HepG2 (cell line): ENCODE data around the gene VSIG10L2. TPM values are rescaled to one million over a fixed set of nuclear protein-coding genes. Genes with fewer than 3 reads are reported as not detected.

Experiments
- ATAC-seq: fragments of 200-7000 bp; cut with Tn5 transposase; 3 replicates; pipeline ENCODE4 v1.9.1; 2020; ENCODE audit warnings: mild to moderate bottlenecking, moderate library complexity
- BruUV-seq: library from RNA; stranded (reverse); fragments of 400-500 nt; replicated peaks from 2 replicates; lab custom pipeline; 2021; lab: Mats Ljungman, UMichigan
- CTCF ChIA-PET: fragments of 300-600 bp; formaldehyde crosslinking; extraction: SDS; loops from one replicate; lab custom pipeline; 2021; ENCODE audit warnings: low total read pairs, inconsistent platforms, low intra/inter-chr PET ratio; lab: Yijun Ruan, JAX
- POLR2A ChIA-PET: fragments of 350-600 bp; sonication (Branson Sonifier 250); formaldehyde crosslinking; loops from one replicate; lab custom pipeline; 2020; ENCODE audit warnings: antibody characterized with exemption, inconsistent platforms; lab: Yijun Ruan, JAX
- DNase-seq: peaks from one replicate; pipeline ENCODE4 v3.0.0-alpha.2; 2015; ENCODE audit warnings: low spot score
- FAIRE-seq: peaks from 3 replicates; lab custom pipeline; 2011; peaks lifted over from hg19 to GRCh38; lab: Jason Lieb, UNC
- H2AFZ ChIP-seq: one replicate; pipeline ENCODE4 v1.6.1; 2011; ENCODE audit warnings: low read length, inconsistent platforms
- H3K27ac ChIP-seq: fragments of 300-600 bp; 3 replicates; pipeline ENCODE4 v1.8.0; 2011; ENCODE audit warnings: mixed run types, mild to moderate bottlenecking, mixed read lengths, low read length, inconsistent platforms; ENCODE audit not compliant: insufficient read depth; ENCODE audit errors: extremely low read length
- H3K27me3 ChIP-seq, 2 experiments: fragments of 200-600 bp in 1 of 2; 2 replicates in 1 of 2; 3 replicates in 1 of 2; pipeline versions ENCODE4 v1.6.0 to v1.8.0; 2011; ENCODE audit warnings: low read length in 2 of 2, mild to moderate bottlenecking in 2 of 2, moderate library complexity in 2 of 2, inconsistent platforms in 1 of 2; ENCODE audit not compliant: insufficient read depth in 2 of 2, control insufficient read depth in 1 of 2
- H3K36me3 ChIP-seq, 2 experiments: fragments of 200-600 bp in 1 of 2; replicated peaks in 1 of 2; 2 replicates in 1 of 2; 3 replicates in 1 of 2; pipeline versions ENCODE4 v1.5.1 to v1.8.0; 2011; ENCODE audit warnings: low read length in 2 of 2, inconsistent platforms in 1 of 2; ENCODE audit not compliant: insufficient read depth in 2 of 2, control insufficient read depth in 1 of 2
- H3K4me1 ChIP-seq: 2 replicates; pipeline ENCODE4 v1.5.1; 2012; ENCODE audit warnings: low read length, inconsistent platforms; ENCODE audit not compliant: insufficient read depth
- H3K4me2 ChIP-seq: 2 replicates; pipeline ENCODE4 v1.6.0; 2011; ENCODE audit warnings: low read depth, low read length, inconsistent platforms
- H3K4me3 ChIP-seq, 3 experiments: fragments of 200-600 bp in 1 of 3; sonication (generic), shearing (Covaris generic) in 1 of 3; replicated peaks in 1 of 3; 2 replicates each; pipeline ENCODE4 v1.5.1; 2011 to 2016; ENCODE audit warnings: low read length in 3 of 3, inconsistent platforms in 2 of 3, low read depth in 2 of 3, mild to moderate bottlenecking in 2 of 3, control low read depth in 1 of 3, mixed read lengths in 1 of 3; ENCODE audit not compliant: insufficient read depth in 1 of 3
- H3K79me2 ChIP-seq: one replicate; pipeline ENCODE4 v1.6.1; 2011; ENCODE audit warnings: low read length, inconsistent platforms; ENCODE audit not compliant: insufficient read depth
- H3K9ac ChIP-seq: 2 replicates; pipeline ENCODE4 v1.6.0; 2011; ENCODE audit warnings: mild to moderate bottlenecking, low read depth, low read length, inconsistent platforms; ENCODE audit not compliant: insufficient read depth
- H3K9me3 ChIP-seq: 2 replicates; pipeline ENCODE4 v1.5.1; 2012; ENCODE audit warnings: mild to moderate bottlenecking, low read length
- H4K20me1 ChIP-seq: 2 replicates; pipeline ENCODE4 v1.6.0; 2011; ENCODE audit warnings: inconsistent platforms, mild to moderate bottlenecking, low read length, moderate library complexity; ENCODE audit not compliant: insufficient read depth
- ELK4 ChIP-seq: sonication (generic); formaldehyde crosslinking; IDR thresholded peaks from 2 replicates; pipeline ENCODE4 v1.9.0; 2021; ENCODE audit warnings: missing genetic modification reagents, borderline replicate concordance
- PAF1 ChIP-seq: IDR thresholded peaks from 2 replicates; pipeline ENCODE4 v1.6.1; 2016; ENCODE audit warnings: missing genetic modification reagents, missing compliant biosample characterization
- SMARCE1 ChIP-seq: fragments of 450-650 bp; IDR thresholded peaks from 2 replicates; pipeline ENCODE4 v1.6.1; 2017; ENCODE audit warnings: borderline replicate concordance
- TCF12 ChIP-seq, 2 experiments: fragments of 450-650 bp in 1 of 2; sonication (generic) in 1 of 2; formaldehyde crosslinking in 1 of 2; IDR thresholded peaks; 2 replicates each; pipeline versions ENCODE4 v1.6.1 to v1.8.0; 2017 to 2022; ENCODE audit warnings: antibody characterized with exemption in 1 of 2, mild to moderate bottlenecking in 1 of 2, missing genetic modification reagents in 1 of 2, moderate library complexity in 1 of 2
- TEAD2 ChIP-seq: sonication (generic); formaldehyde crosslinking; IDR thresholded peaks from 2 replicates; pipeline ENCODE4 v1.9.0; 2021; ENCODE audit warnings: missing genetic modification reagents
- ZBTB1 ChIP-seq: sonication (generic); formaldehyde crosslinking; IDR thresholded peaks from 2 replicates; pipeline ENCODE4 v1.4.0; 2020; ENCODE audit warnings: missing genetic modification reagents, borderline replicate concordance
- ZBTB38 ChIP-seq: sonication (generic); formaldehyde crosslinking; IDR thresholded peaks from 2 replicates; pipeline ENCODE4 v1.5.1; 2020; ENCODE audit warnings: mild to moderate bottlenecking, missing genetic modification reagents
- ZNF891 ChIP-seq: sonication (generic); formaldehyde crosslinking; IDR thresholded peaks from 2 replicates; pipeline ENCODE4 v1.5.0; 2020; ENCODE audit warnings: mild to moderate bottlenecking, missing genetic modification reagents
- WGBS: methylation state at CpG from one replicate; pipeline ENCODE4 v1.1.6; 2017; ENCODE audit warnings: low lambda C conversion rate; 5-methylcytosine and 5-hydroxymethylcytosine counted together
- in situ Hi-C: cut with HindIII; loops from 2 replicates; pipeline ENCODE4 v1.10.0; 2017; ENCODE audit warnings: low pct_unique_long_range_greater_than_20kb; ENCODE audit not compliant: extremely low pct_ligation_motif_present
- intact Hi-C: fragments of 100-400 bp; cut with micrococcal nuclease; formaldehyde crosslinking; loops from one replicate; pipeline ENCODE4 v1.10.0; 2022; ENCODE audit not compliant: unreplicated experiment
- polyA plus RNA-seq, 8 experiments: library from polyadenylated mRNA; depleted of rRNA in 3 of 8; stranded (reverse) in 7 of 8; unstranded in 1 of 8; fragments of >200 nt; fragmentation: Illumina TruSeq in 4 of 8; extraction: Trizol in 4 of 8; gene quantifications; 2 replicates each; pipeline versions ENCODE4 v1.2.1 to v1.2.3, GENCODE V29; 2011 to 2016; ENCODE audit warnings: low read depth in 4 of 8, missing spikeins in 1 of 8, mixed read lengths in 1 of 8; ENCODE audit not compliant: insufficient read depth in 1 of 8
- total RNA-seq, 5 experiments: library from RNA; depleted of rRNA; stranded (reverse); fragments of >200 nt; fragmentation: Illumina TruSeq; extraction: Trizol; gene quantifications; 2 replicates each; pipeline ENCODE4 v1.2.3, GENCODE V29; 2016; ENCODE audit warnings: low read depth in 1 of 5

The VSIG10L2 gene
- total and polyA plus RNA-seq, 2 of the 13 experiments (the other 11 are each of a cell fraction or from before 2014, with no cell fraction given) = 0.21 TPM; not detected in 1

- TF ChIP-seq ELK4 (CRISPR knock-in tag) (no peak), TCF12 (IDR thresholded peaks at IDR 0.05) (no peak), TCF12 (CRISPR knock-in tag; IDR thresholded peaks at IDR 0.05) (no peak), TEAD2 (CRISPR knock-in tag) (no peak)
Measured at GRCh38 chr11:125951731-125952130, 5.9 kb downstream of the VSIG10L2 start (continued).

GRCh38 chr11:125952559-125952958 lies 6.7 kb downstream of the VSIG10L2 start:
- Histone ChIP-seq H3K4me3 (no peak overlapping the region), H2AFZ (no peak overlapping the region), H3K4me2 (no peak overlapping the region), H3K36me3 (0 out of 5 replicates have a peak, but pooled peaks cover 0 to 6% of the 10 kb centered on the region in 2 experiments), H3K9me3 (no peaks in the 10 kb centered on the region), H3K27ac (no peak overlapping the region), H3K4me1 (peaks cover 25% of the 10 kb centered on the region), H3K9ac (no peak overlapping the region), H4K20me1 (no peaks in the 10 kb centered on the region), H3K79me2 (no peaks in the 10 kb centered on the region), H3K27me3 (no peaks in the 10 kb centered on the region; a peak in 1 of 5 replicates)
- no TSS peak for BruUV-seq
- TF ChIP-seq SMARCE1 (no peak), ZBTB1 (no peak), ZNF891 (no peak), PAF1 (CRISPR knock-in tag) (no peak), ZBTB38 (no peak)
- WGBS = 96% methylated on average over 2 of the region's 2 CpGs
- in situ Hi-C loops (no loop called here), intact Hi-C loops (no loop called here)
- DNase-seq (no peak), ATAC-seq (no peak), FAIRE-seq (no peak)
- ChIA-PET POLR2A (no interaction called here), CTCF (no interaction called here)
